HEK293T (cell line): ENCODE measurements around the gene NRDE2.

Experiments used
- CTCF ChIA-PET: fragments of 350-600 bp; formaldehyde crosslinking; extraction: SDS; loops from one replicate; lab custom pipeline; 2021; ENCODE audit warnings: antibody characterized with exemption, inconsistent platforms; lab: Yijun Ruan, JAX
- POLR2A ChIA-PET: fragments of 350-600 bp; formaldehyde crosslinking; extraction: SDS; loops from one replicate; lab custom pipeline; 2020; ENCODE audit warnings: antibody characterized with exemption, inconsistent platforms; lab: Yijun Ruan, JAX
- DNase-seq: peaks from one replicate; pipeline ENCODE4 v3.0.0; 2012; ENCODE audit warnings: mixed read lengths; ENCODE audit errors: extremely low spot score
- ARNT ChIP-seq: fragments of 450-650 bp; IDR thresholded peaks from 2 replicates; pipeline ENCODE4 v1.6.1; 2017; ENCODE audit warnings: mild to moderate bottlenecking
- BHLHE40 ChIP-seq: fragments of 450-650 bp; IDR thresholded peaks from 2 replicates; pipeline ENCODE4 v1.6.1; 2016; ENCODE audit warnings: mild to moderate bottlenecking, moderate library complexity, borderline replicate concordance
- CTBP1 ChIP-seq: fragments of 450-650 bp; IDR thresholded peaks from 2 replicates; pipeline ENCODE4 v1.6.1; 2016; ENCODE audit warnings: borderline replicate concordance
- ELF4 ChIP-seq: fragments of 450-650 bp; IDR thresholded peaks from 2 replicates; pipeline ENCODE4 v1.6.1; 2017; ENCODE audit warnings: antibody characterized with exemption
- FOXA1 ChIP-seq: fragments of 450-650 bp; IDR thresholded peaks from 2 replicates; pipeline ENCODE4 v1.6.1; 2016; ENCODE audit warnings: mild to moderate bottlenecking
- FOXK2 ChIP-seq: fragments of 450-650 bp; IDR thresholded peaks from 2 replicates; pipeline ENCODE4 v1.6.1; 2016; ENCODE audit warnings: mild to moderate bottlenecking
- FOXM1 ChIP-seq: fragments of 450-650 bp; IDR thresholded peaks from 2 replicates; pipeline ENCODE4 v1.6.1; 2017; ENCODE audit warnings: mild to moderate bottlenecking, borderline replicate concordance
- HDGF ChIP-seq: fragments of 450-650 bp; IDR thresholded peaks from 2 replicates; pipeline ENCODE4 v1.6.1; 2017; ENCODE audit warnings: antibody characterized with exemption, borderline replicate concordance
- L3MBTL2 ChIP-seq: fragments of 450-650 bp; conservative IDR thresholded peaks from 2 replicates; pipeline ENCODE4 v1.6.1; 2016; ENCODE audit warnings: mild to moderate bottlenecking
- LEF1 ChIP-seq: fragments of 450-650 bp; IDR thresholded peaks from 2 replicates; pipeline ENCODE4 v1.6.1; 2017; ENCODE audit warnings: mild to moderate bottlenecking, borderline replicate concordance
- NFRKB ChIP-seq: fragments of 450-650 bp; IDR thresholded peaks from 2 replicates; pipeline ENCODE4 v1.6.1; 2016; ENCODE audit warnings: mild to moderate bottlenecking, moderate library complexity
- SP1 ChIP-seq: fragments of 450-650 bp; IDR thresholded peaks from 2 replicates; pipeline ENCODE4 v1.6.1; 2017
- SUZ12 ChIP-seq: fragments of 450-650 bp; IDR thresholded peaks from 2 replicates; pipeline ENCODE4 v1.6.1; 2016; ENCODE audit warnings: mild to moderate bottlenecking
- TARDBP ChIP-seq: fragments of 450-650 bp; IDR thresholded peaks from 2 replicates; pipeline ENCODE4 v1.6.1; 2016
- ZNF384 ChIP-seq: fragments of 450-650 bp; IDR thresholded peaks from 2 replicates; pipeline ENCODE4 v1.6.1; 2016
- TF ChIP-seq, protein P1 (sequence below): fragments of 450-650 bp; IDR thresholded peaks from 2 replicates; pipeline ENCODE4 v1.6.1; 2016

NRDE2 gene

DNA sequence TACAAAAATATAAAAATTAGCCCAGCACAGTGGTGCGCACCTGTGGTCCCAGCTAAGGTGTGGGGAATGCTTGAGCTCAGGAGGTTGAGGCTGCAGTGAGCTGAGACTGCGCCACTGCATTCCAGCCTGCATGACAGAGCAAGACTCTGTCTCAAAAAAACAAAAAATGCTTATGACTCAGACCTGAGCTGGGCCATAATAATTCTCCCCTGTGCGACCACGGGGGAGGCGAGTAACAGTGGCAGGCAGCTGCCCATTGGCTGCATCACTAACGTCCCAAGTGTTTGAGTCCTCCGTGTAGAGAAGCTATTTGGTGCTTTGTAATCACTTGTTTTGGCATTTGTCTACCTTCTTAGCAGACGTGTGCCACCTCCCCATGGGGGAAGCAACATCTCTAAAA is 50.5 kb downstream of the NRDE2 start:
- POLR2A ChIA-PET = interaction anchor here (1.5 kb wide), 1 partner anchor 25 kb away, joined by 3 read pairs; the partner anchor contains the start of gene PSMC1
- TF ChIP-seq FOXA1 (no peak), TARDBP (no peak), NFRKB (no peak), L3MBTL2 (no peak), FOXK2 (no peak), SP1 (no peak), SUZ12 (no peak), FOXM1 (no peak)
- TF ChIP-seq, protein P1, sequence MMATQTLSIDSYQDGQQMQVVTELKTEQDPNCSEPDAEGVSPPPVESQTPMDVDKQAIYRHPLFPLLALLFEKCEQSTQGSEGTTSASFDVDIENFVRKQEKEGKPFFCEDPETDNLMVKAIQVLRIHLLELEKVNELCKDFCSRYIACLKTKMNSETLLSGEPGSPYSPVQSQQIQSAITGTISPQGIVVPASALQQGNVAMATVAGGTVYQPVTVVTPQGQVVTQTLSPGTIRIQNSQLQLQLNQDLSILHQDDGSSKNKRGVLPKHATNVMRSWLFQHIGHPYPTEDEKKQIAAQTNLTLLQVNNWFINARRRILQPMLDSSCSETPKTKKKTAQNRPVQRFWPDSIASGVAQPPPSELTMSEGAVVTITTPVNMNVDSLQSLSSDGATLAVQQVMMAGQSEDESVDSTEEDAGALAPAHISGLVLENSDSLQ = no peak
- no peak for DNase-seq
- CTCF ChIA-PET = no interaction called here

DNA sequence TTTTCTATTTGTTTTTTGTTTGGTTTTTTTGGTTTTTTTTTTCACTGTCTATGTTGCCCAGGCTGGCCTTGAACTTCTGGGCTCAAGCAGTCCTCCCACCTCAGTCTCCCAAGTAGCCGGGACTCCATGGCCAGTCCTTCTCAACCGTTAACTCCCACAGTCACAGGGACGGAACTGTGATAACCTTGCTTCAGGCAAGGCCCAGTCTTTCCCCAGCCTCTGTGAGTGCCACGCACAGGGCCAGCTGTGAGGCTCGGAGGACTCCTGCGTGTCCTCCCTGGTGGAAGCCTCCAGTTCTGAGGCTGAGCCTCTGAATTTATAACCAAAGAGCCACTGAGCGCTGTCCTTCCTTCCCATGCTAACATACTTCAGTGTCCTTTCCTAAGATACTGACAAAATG is 51.6 kb downstream of the NRDE2 start:
- ChIA-PET CTCF (no interaction called here), POLR2A (no interaction called here)
- TF ChIP-seq NFRKB = no peak
- TF ChIP-seq FOXM1 = no peak
- no peak for TF ChIP-seq L3MBTL2
- no peak for TF ChIP-seq SUZ12
- TF ChIP-seq BHLHE40 = no peak
- TF ChIP-seq LEF1 = no peak
- no peak for TF ChIP-seq ZNF384
- TF ChIP-seq, protein P1 = no peak
- no peak for TF ChIP-seq FOXA1
- TF ChIP-seq FOXK2 = no peak
- no peak for TF ChIP-seq HDGF
- TF ChIP-seq ELF4 = no peak
- TF ChIP-seq TARDBP = no peak
- no peak for TF ChIP-seq ARNT
- TF ChIP-seq CTBP1 = no peak
- TF ChIP-seq SP1 = no peak
- no peak for DNase-seq

DNA sequence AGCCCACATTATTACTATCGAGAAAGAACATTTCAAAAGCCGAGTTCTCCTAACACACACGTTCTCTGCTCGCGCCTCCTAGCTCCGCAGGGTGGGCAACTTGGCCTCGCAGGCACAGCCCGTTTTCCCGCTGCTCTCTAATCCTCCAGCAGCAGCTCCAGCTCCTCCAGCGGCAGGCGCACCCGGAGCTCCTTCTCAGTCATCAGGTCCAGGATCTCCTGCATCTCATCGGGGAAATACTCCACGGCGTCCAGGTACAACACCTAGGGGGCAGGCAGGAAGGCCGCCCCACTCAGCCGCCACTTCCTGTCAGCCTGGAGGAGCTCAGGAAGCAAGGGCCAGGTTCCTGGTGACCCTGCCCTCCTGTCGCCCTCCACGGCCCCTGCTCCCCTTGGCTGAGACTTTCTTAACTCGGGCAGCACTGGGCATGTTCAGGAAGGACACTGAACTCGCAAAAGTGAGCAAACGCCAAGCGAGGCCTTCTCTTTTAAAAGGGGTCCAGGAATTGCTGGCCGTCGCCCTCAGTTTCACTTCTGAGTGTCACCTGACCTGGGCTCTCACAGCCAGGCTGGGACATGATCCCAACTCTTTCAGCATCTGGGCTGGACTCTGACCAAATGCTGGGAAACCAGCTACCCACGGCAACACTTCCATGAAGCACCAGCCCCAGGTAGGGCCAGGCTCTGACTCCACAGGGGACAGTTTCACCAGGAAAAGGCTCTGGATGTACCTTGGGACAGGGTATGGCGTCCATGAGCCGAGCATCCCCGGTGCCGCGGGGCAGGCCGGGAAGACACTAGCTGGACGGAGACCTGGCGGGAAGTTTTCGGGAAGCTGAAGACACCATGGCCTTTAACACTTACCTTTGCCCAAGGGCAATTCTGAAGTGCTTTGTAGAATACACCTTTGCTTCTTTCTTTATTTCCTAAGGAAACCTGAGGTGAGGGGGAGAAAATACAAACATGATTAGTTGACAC is 53.3 kb downstream of the NRDE2 start:
- ChIA-PET POLR2A (interaction anchor here (1.4 kb wide), 1 partner anchor 22 kb away, joined by 3 read pairs; the partner anchor contains the start of gene PSMC1), CTCF (no interaction called here)
- no peak for DNase-seq
- TF ChIP-seq, protein P1 = no peak
- TF ChIP-seq ZNF384 = no peak
- no peak for TF ChIP-seq ELF4
- no peak for TF ChIP-seq FOXK2
- TF ChIP-seq NFRKB = no peak
- TF ChIP-seq TARDBP = no peak
- TF ChIP-seq SUZ12 = no peak
- TF ChIP-seq HDGF = no peak
- TF ChIP-seq SP1 = no peak
- no peak for TF ChIP-seq L3MBTL2
- TF ChIP-seq BHLHE40 = no peak
- TF ChIP-seq ARNT = no peak
- no peak for TF ChIP-seq LEF1

DNA sequence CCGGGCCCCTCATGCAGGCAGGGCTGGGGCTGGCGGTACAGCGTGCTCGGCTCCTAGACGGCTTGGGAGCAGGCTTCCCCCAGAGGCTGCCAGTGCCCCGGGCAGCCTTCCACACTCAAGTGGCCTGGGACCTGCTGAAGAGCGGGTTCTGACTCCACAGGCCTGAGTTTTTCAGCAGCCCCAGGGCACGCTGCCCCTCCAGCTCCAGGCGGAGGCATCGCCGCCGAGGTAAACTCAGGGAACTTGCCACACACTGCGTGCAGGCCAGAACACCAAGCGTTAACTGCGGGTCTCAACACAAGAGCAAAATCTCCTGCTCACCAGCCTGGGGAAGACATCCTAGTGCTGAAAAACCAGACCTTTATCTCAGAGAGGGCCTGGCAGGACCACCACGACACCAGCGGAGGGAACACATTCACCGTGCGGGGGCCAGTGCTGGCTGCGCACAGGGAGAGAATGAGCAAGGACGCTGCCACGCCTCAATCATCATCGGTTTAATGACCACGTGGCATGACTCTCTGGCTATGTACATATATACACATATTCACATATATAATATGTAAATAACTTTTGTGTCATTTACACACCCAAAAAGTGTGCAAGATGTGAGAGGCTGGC is 54.1 kb downstream of the NRDE2 start:
- CTCF ChIA-PET = no interaction called here
- POLR2A ChIA-PET = interaction anchor here (1.4 kb wide), 1 partner anchor 22 kb away, joined by 3 read pairs; the partner anchor contains the start of gene PSMC1
- no peak for TF ChIP-seq FOXM1
- no peak for TF ChIP-seq L3MBTL2
- no peak for TF ChIP-seq CTBP1
- no peak for TF ChIP-seq FOXK2
- TF ChIP-seq BHLHE40 = no peak
- no peak for TF ChIP-seq TARDBP
- TF ChIP-seq, protein P1 = no peak
- TF ChIP-seq ELF4 = no peak
- no peak for TF ChIP-seq FOXA1
- TF ChIP-seq SP1 = no peak
- TF ChIP-seq ARNT = no peak
- no peak for TF ChIP-seq LEF1
- no peak for TF ChIP-seq NFRKB
- TF ChIP-seq HDGF = no peak
- TF ChIP-seq ZNF384 = no peak
- no peak for TF ChIP-seq SUZ12
- no peak for DNase-seq

DNA sequence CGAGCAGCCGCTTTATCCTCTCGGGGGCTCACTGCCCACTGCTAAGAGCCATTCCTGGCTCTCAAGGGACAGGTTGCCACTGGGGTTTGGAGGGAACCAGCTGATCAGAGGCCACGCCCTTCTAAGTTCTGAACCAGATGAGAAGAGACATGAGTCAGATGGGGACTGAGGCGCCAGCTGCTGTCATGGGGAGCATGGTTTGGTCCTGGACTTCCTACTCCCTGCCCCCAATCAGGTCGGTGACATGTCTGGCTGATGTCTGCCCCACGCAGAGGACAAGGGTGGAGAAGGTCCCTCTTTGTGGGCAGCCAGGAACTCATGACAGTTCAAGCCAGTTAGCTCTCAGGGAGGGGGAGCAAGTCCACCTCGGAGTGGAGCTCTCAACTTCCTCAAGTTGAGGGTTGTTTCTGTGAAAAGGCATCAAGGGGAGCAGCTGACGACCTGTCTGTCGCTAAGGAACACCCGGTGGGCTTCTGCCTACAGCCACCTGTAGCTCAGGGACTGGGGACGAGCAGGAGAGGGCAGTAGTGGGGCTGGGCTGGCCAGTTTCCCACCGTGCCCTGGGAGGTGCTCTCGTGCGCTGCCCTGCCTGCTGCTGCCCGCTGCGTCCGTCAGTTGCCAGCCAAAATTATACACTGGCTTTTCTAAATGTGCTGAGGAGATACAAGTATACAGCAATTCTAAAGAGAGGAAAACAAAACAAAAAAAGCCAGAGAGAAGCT is 54.9 kb downstream of the NRDE2 start:
- CTCF ChIA-PET = no interaction called here
- no peak for TF ChIP-seq FOXA1
- TF ChIP-seq BHLHE40 = no peak
- TF ChIP-seq HDGF = no peak
- TF ChIP-seq NFRKB = no peak
- TF ChIP-seq FOXM1 = no peak
- no peak for TF ChIP-seq ARNT
- TF ChIP-seq CTBP1 = no peak
- TF ChIP-seq LEF1 = no peak
- POLR2A ChIA-PET = no interaction called here
- no peak for DNase-seq
